RPMI8226 (cell line): Measurements from ENCODE around the gene SMAD6.
A peak's percentile ranks its signal among the peaks of the same experiment; 100 is the strongest.

Experiments
- DNase-seq: peaks from one replicate; pipeline ENCODE4 v3.0.0-alpha.2; 2015

Gene SMAD6

GRCh38 chr15:66778314-66778665 is 76.3 kb downstream of the SMAD6 start:
- no peak for DNase-seq

- DNase-seq, result no peak
These were observed 76.7 kb downstream of the SMAD6 start for GRCh38 chr15:66778716-66779115.

GRCh38 chr15:66779331-66780009 is 77.4 kb downstream of the SMAD6 start:
- no peak for DNase-seq

GRCh38 chr15:66780172-66780972 is 78.3 kb downstream of the SMAD6 start:
- no peak for DNase-seq

GRCh38 chr15:66780973-66781718 is 79.1 kb downstream of the SMAD6 start:
- DNase-seq, result no peak

- DNase-seq, result no peak
These were observed 80.7 kb downstream of the SMAD6 start for GRCh38 chr15:66782785-66783184.

GRCh38 chr15:66783314-66783713 is 81.3 kb downstream of the SMAD6 start:
- DNase-seq, result no peak

- no peak for DNase-seq
These were observed 81.7 kb downstream of the SMAD6 start for GRCh38 chr15:66783725-66784124.

GRCh38 chr15:66784174-66784573 is 82.1 kb downstream of the SMAD6 start:
- no peak for DNase-seq

GRCh38 chr15:66785637-66786036 is 83.6 kb downstream of the SMAD6 start:
- no peak for DNase-seq

- no peak for DNase-seq
These were observed 84.2 kb downstream of the SMAD6 start for GRCh38 chr15:66786222-66786621.

GRCh38 chr15:66786708-66787488 is 84.9 kb downstream of the SMAD6 start:
- DNase-seq, result no peak

- DNase-seq, result no peak
These were observed 85.4 kb downstream of the SMAD6 start for GRCh38 chr15:66787489-66787871.

- DNase-seq, result no peak
These were observed 86.0 kb downstream of the SMAD6 start for GRCh38 chr15:66788024-66788423.

GRCh38 chr15:66789029-66790025 is 87.3 kb downstream of the SMAD6 start:
- DNase-seq, result peak; percentile 65

GRCh38 chr15:66795851-66796250 is 93.8 kb downstream of the SMAD6 start:
- DNase-seq, result no peak

- DNase-seq, result no peak
These were observed 94.3 kb downstream of the SMAD6 start for GRCh38 chr15:66796343-66796742.

GRCh38 chr15:66797921-66798320 is 95.9 kb downstream of the SMAD6 start:
- DNase-seq, result no peak

- no peak for DNase-seq
These were observed 96.5 kb downstream of the SMAD6 start for GRCh38 chr15:66798426-66799061.

GRCh38 chr15:66799242-66799641 is 97.2 kb downstream of the SMAD6 start:
- DNase-seq, result no peak

GRCh38 chr15:66800584-66801235 is 98.7 kb downstream of the SMAD6 start:
- no peak for DNase-seq
